K562 (cell line): ENCODE results near the gene TCF3. TPM values are rescaled to one million over a fixed set of nuclear protein-coding genes. Genes with fewer than 3 reads are reported as not detected.
A peak's percentile ranks its signal among the peaks of the same experiment; 100 is the strongest.

Source experiments
- ATF1 ChIP-seq, 2 experiments: fragments of 450-650 bp in 1 of 2; IDR thresholded peaks; 2 replicates each; pipeline ENCODE4 v1.6.1; 2016; ENCODE audit warnings: missing compliant biosample characterization in 1 of 2, missing genetic modification characterization in 1 of 2
- CREB1 ChIP-seq, 2 experiments: sonication (generic) in 1 of 2; formaldehyde crosslinking in 1 of 2; IDR thresholded peaks; 2 replicates each; pipeline versions ENCODE4 v1.6.1 to v1.8.0; 2012 to 2022; ENCODE audit warnings: inconsistent platforms in 1 of 2, mild to moderate bottlenecking in 1 of 2, missing genetic modification reagents in 1 of 2, moderate library complexity in 1 of 2
- FOXJ2 ChIP-seq: fragments of 200-800 bp; sonication (Bioruptor generic); IDR thresholded peaks from 2 replicates; pipeline ENCODE4 v1.6.1; 2016; ENCODE audit warnings: missing genetic modification characterization, missing compliant biosample characterization
- HMGN3 ChIP-seq: IDR thresholded peaks from 2 replicates; pipeline ENCODE4 v1.6.1; 2011; ENCODE audit warnings: borderline replicate concordance, low read depth, mild to moderate bottlenecking, mixed read lengths, low read length; ENCODE audit not compliant: insufficient read length; ENCODE audit errors: extremely low read depth
- HNRNPL ChIP-seq: fragments of 200-400 bp; formaldehyde crosslinking; IDR thresholded peaks from 2 replicates; pipeline ENCODE4 v1.6.1; 2017; ENCODE audit warnings: low read depth, mild to moderate bottlenecking, low read length
- POLR2G ChIP-seq: fragments of 200-400 bp; formaldehyde crosslinking; IDR thresholded peaks from 2 replicates; pipeline ENCODE4 v1.6.1; 2017; ENCODE audit warnings: low read depth, mild to moderate bottlenecking, antibody characterized with exemption, low read length, moderate library complexity
- TEAD2 ChIP-seq: fragments of 450-650 bp; IDR thresholded peaks from 2 replicates; pipeline ENCODE4 v1.6.1; 2016; ENCODE audit warnings: missing genetic modification characterization, control low read depth, missing compliant biosample characterization
- ZKSCAN3 ChIP-seq: fragments of 250-450 bp; sonication (Bioruptor Pico); IDR thresholded peaks from 2 replicates; pipeline ENCODE4 v1.4.0; 2020
- polyA plus RNA-seq, 8 experiments: library from polyadenylated mRNA; depleted of rRNA in 4 of 8; stranded (reverse) in 5 of 8; unstranded in 3 of 8; fragments of >200 nt; fragmentation: Nextera tagmentation in 2 of 8; fragmentation: Illumina TruSeq in 1 of 8; extraction: Ambion mirVana in 2 of 8; extraction: Trizol in 1 of 8; gene quantifications; 2 replicates each; pipeline versions ENCODE4 v1.2.1 to v1.2.3, GENCODE V29; 2011 to 2014; ENCODE audit warnings: inconsistent platforms in 1 of 8, missing spikeins in 1 of 8
- total RNA-seq, 7 experiments: library from RNA; depleted of rRNA in 6 of 7; stranded (reverse); fragments of >200 nt in 6 of 7; fragmentation: Illumina TruSeq in 2 of 7; extraction: Trizol in 2 of 7; gene quantifications; 2 replicates each; pipeline versions ENCODE4 v1.2.1 to v1.2.3, GENCODE V29; 2011 to 2021; ENCODE audit warnings: low replicate concordance in 1 of 7
- TF ChIP-seq, protein P1 (sequence below): sonication (generic); IDR thresholded peaks from 2 replicates; pipeline ENCODE4 v1.6.1; 2016

Gene TCF3
- total and polyA plus RNA-seq, 9 of the 15 experiments (the other 6 are each of a cell fraction or from before 2014, with no cell fraction given), result 5.6 to 259 (median 84.0) TPM

DNA sequence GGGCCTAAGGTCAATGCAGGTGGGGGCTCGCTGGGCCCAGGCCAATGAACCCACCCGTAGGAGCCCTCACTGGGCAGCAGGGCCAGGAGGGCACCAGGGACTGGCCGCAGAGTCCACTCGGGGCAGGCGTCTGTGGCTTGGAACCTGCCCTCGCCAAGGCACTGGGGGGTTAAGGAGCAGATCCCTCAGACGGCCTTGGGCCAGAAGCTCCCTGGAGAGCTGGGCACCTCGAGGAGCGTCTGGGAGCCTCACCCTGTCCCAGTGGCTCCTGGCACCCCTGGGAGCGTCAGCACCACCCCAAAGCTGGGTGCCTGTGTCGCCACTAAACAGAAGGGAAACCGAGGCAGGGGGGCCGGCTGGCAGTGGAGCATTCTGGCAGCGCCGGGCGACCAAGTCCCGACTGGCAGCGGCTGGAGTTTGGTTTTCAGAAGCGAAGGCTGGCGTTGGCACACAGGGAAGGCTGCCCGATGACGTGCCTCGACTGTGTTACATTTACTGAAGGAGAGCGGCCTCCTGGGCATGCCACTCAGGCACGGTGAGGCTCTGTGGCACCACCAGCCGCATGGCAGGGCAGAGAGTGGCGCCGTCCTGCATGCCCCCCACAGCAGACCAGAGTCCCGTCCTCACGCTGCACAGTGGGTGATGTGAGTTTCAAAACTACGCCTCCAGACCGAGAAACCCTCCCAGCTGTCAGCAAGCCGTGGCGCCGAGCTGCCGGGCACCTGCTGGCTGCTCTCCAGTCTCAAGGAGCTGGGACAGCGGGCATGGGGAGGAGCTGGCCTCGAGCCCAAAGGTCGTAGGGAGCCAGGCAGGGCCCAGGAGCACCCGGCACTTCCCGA is 75.1 kb downstream of the TCF3 start (continued):
- TF ChIP-seq POLR2G (peak; percentile 42; the same call in 1 of the 2 replicates), TEAD2 (tag) (no peak), HMGN3 (peak; percentile 9), CREB1 (IDR thresholded peaks at IDR 0.05) (no peak), CREB1 (CRISPR knock-in tag; IDR thresholded peaks at IDR 0.05) (no peak), FOXJ2 (tag) (no peak), ATF1 (CRISPR knock-in tag; IDR thresholded peaks at IDR 0.05) (no peak), ATF1 (tag; IDR thresholded peaks at IDR 0.05) (no peak), ZKSCAN3 (no peak), HNRNPL (peak; percentile 74; the same call in 1 of the 2 replicates)
- TF ChIP-seq, protein P1, sequence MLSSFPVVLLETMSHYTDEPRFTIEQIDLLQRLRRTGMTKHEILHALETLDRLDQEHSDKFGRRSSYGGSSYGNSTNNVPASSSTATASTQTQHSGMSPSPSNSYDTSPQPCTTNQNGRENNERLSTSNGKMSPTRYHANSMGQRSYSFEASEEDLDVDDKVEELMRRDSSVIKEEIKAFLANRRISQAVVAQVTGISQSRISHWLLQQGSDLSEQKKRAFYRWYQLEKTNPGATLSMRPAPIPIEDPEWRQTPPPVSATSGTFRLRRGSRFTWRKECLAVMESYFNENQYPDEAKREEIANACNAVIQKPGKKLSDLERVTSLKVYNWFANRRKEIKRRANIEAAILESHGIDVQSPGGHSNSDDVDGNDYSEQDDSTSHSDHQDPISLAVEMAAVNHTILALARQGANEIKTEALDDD, result no peak
